ENCODE measurements around the gene C5orf15. TPM values are rescaled to one million over a fixed set of nuclear protein-coding genes. Genes with fewer than 3 reads are reported as not detected.
A peak's percentile ranks its signal among the peaks of the same experiment; 100 is the strongest.
"Not testable (repeated sequence)": the region's sequence is repeated elsewhere in the genome, so short reads cannot be mapped to it uniquely, and the experiment has no call there.

C5orf15 gene
- total and polyA plus RNA-seq, 5 donors: 25.8 to 32.0 (median 29.6) TPM

DNA sequence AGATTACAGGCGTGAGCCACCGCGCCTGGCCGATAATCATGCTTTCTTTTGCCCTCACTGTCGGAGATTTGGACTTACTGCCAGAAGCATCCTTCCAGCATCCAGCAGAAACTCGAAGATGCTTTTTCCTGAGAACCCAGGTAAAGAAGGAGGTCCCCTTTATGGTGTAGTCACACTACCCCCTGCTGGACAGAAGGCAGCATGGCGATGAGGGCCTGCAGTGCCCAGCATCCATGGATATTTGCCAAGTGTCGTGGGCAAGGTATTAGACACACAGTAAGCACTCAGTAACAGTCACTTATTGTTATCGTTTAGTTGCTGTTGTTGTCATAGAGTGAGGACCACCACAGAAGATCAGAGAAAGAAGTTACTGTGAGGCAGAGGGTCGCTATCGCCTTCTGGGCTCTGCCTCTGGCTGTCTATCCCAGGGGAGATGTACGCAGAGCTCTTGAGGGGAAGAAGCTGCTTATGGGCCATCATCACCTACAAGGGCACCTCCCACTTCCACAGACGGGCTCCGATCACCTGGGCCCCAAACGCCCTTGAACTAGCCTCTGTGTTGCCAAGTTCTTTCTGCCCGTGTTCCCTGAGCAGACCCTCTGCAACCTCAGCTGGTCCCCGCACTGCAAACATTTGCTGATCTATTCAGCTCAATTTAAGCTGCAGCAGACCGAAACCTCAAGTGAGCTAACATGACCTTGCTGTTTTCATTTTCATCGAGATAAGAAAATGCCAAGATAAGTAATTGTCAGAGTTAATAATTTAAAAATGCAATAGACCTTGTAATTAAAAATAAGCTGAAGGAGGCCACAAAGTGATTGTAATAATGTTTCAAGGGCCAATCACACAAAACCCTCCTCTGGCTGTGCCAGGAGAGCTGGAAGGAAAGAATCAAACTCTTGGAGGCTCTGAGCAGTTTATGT, 23.9 kb downstream of the C5orf15 start:
- Histone ChIP-seq H3K4me1 (ENCODE audit: control insufficient read depth, insufficient read depth, low read length) (peaks cover 5% of the 10 kb centered on the region), H3K27me3 (ENCODE audit: control insufficient read depth, insufficient read depth) (no peaks in the 10 kb centered on the region), H3K27ac (ENCODE audit: low read length) (no peak overlapping the region), H3K4me3 (ENCODE audit: low read length) (no peak overlapping the region), H3K9me3 (ENCODE audit: control insufficient read depth, low read length) (no peaks in the 10 kb centered on the region)
- 59% methylated on average over 19 of the region's 19 CpGs for WGBS
- ATAC-seq: peak; percentile 37 to 58
- DNase-seq: peak in 1 of 3 donors; percentile 37
- intact Hi-C loops (cut with DNase I): loop anchor here in 2 of 4 donors (5.0 kb wide), 2 partner anchors 517 to 522 kb away; no protein-coding TSS in a partner anchor

DNA sequence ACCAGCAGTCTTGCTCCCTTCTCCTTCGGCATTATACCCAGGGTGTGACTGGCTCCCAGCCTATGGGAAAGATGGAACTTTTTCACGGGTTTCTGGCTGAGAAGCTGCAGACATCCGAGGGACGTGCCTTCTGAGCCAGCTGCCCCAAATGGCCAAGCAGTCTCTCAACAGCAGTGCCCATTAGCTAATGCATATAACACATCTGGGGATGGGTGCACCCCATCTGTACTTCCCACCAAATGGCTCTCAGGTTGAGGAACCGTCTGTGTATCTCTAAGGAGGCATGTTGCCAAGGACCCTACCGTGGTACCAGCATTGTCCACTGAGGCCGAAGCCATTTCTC, 25.0 kb downstream of the C5orf15 start:
- DNase-seq (no peak), ATAC-seq (no peak)
- Histone ChIP-seq H3K4me1 (ENCODE audit: control insufficient read depth, insufficient read depth, low read length) (peaks cover 5% of the 10 kb centered on the region), H3K27ac (ENCODE audit: low read length) (no peak overlapping the region), H3K4me3 (ENCODE audit: low read length) (no peak overlapping the region), H3K27me3 (ENCODE audit: control insufficient read depth, insufficient read depth) (no peaks in the 10 kb centered on the region), H3K9me3 (ENCODE audit: control insufficient read depth, low read length) (no peaks in the 10 kb centered on the region)
- intact Hi-C loops (cut with DNase I): loop anchor here in 2 of 4 donors (5.0 kb wide), 2 partner anchors 516 to 521 kb away; no protein-coding TSS in a partner anchor
- WGBS: 73% methylated on average over 7 of the region's 7 CpGs

DNA sequence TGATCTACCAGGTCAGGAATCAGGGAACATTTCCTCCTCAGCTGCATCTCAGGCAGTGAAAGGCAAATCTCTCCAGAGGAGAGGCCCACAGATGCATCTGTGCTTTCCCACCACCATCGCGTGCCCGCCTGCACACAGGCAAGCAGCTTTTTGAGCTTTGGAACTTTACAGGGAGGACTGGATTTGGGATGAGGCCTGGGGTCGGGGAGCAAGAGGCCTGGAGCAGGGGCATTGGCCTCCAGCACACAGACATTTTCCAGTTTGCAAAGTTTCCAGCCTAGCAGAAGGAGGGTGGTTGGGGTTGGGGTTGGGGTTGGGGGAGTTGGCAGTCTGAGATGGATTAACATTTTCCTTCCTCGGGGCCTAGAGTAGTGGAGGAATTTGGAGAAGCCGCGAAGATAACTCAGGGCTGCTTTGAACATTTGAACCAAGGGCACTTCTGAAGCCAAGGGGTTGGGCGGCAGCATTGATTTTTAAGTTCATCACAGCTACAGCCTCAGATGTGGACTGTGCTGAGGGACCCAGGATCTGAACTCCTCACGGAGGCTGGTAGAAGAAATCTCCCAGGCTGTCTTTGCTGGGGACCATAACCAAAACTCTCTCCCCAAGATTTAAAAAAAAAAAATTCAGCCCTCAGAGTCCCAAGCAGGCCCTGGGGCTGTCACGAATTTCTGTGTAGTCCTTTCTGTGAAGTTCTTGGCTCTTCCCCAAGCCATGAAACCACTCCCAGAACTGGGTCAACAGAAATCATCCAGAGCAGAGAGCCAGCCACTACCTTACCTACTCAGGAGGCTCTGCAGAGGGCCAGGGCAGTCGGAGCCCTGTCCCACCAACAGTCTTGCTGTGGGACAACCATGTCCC, 25.6 kb downstream of the C5orf15 start:
- Histone ChIP-seq H3K9me3 (ENCODE audit: control insufficient read depth, low read length) (no peaks in the 10 kb centered on the region), H3K4me1 (ENCODE audit: control insufficient read depth, insufficient read depth, low read length) (peaks cover 5% of the 10 kb centered on the region), H3K27me3 (ENCODE audit: control insufficient read depth, insufficient read depth) (no peaks in the 10 kb centered on the region), H3K4me3 (ENCODE audit: low read length) (no peak overlapping the region), H3K27ac (ENCODE audit: low read length) (no peak overlapping the region)
- no peak for DNase-seq
- intact Hi-C loops (cut with DNase I): loop anchor here in 2 of 4 donors (5.0 kb wide), 2 partner anchors 516 to 521 kb away; no protein-coding TSS in a partner anchor
- WGBS: 68% methylated on average over 11 of the region's 11 CpGs
- ATAC-seq: peak in 1 of 2 donors; percentile 15

DNA sequence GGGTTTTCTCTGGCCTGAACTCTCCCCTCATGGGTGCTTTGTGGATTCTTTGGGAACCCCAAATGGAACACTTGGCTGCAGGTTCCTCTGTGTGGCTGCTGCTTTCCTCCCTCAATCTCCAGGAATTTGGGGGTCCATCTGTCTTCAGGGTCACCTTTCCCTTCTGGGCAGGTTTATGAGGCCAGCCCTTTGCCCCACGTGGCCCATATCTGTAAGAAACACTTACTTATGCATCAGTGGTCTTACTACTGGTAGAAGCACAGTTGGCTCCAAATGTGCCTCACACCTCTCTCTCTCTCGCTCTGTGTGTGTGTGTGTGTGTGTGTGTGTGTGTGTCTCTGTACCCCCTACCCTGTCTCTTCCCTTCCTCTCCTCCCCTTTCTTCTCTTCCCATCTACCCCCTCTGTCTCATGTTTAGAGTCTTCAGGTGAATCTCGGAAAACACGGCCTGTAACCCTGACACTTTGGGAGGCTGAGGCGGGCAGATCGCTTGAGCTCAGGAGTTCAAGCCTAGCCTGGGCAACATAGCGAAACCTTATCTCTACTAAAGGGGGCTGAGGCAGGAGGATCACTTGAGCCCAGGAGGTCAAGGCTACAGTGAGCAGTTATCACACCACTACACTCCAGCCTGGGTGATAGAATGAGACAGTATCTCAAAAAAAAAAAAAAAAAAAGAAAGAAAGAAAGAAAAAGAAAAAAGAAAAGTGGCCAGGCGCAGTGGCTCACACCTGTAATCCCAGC, 26.8 kb downstream of the C5orf15 start:
- Histone ChIP-seq H3K4me3 (ENCODE audit: low read length) (no peak overlapping the region), H3K27ac (ENCODE audit: low read length) (no peak overlapping the region), H3K4me1 (ENCODE audit: control insufficient read depth, insufficient read depth, low read length) (peaks cover 5% of the 10 kb centered on the region), H3K27me3 (ENCODE audit: control insufficient read depth, insufficient read depth) (no peaks in the 10 kb centered on the region), H3K9me3 (ENCODE audit: control insufficient read depth, low read length) (no peaks in the 10 kb centered on the region)
- 91% methylated on average over 8 of the region's 8 CpGs for WGBS
- DNase-seq (no peak), ATAC-seq (no peak)
- intact Hi-C loops (cut with DNase I): loop anchor here in 2 of 4 donors (5.0 kb wide), 2 partner anchors 514 to 519 kb away; no protein-coding TSS in a partner anchor

DNA sequence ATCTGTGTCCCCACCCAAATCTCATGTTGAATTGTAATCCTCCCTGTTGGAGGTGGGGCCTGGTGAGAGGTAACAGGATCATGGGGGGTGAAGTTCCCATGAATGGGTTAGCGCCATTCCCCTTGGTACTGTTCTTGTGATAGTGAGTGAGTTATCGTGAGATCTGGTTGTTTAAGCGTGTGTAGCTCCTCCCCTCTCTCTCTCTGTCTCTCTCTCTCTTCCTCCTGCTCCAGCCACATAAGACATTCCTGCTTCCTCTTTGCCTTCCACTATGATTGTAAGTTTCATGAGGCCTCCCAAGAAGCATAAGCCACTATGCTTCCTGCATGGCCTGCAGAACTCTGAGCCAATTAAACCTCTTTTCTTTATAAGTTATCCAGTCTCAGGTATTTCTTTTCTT, 28.8 kb downstream of the C5orf15 start:
- DNase-seq: no peak
- WGBS: 94% methylated on average over 3 of the region's 3 CpGs
- intact Hi-C loops (cut with DNase I): loop anchor here in 3 of 4 donors (5.0 to 10.0 kb wide), 3 partner anchors 512 to 517 kb away; no protein-coding TSS in a partner anchor
- ATAC-seq: no peak
- no peak overlapping the region for H3K4me3 ChIP-seq (ENCODE audit: low read length)
- H3K27ac ChIP-seq (ENCODE audit: low read length): no peak overlapping the region
- H3K4me1 ChIP-seq (ENCODE audit: control insufficient read depth, insufficient read depth, low read length): peaks cover 5% of the 10 kb centered on the region
- no peaks in the 10 kb centered on the region for H3K9me3 ChIP-seq (ENCODE audit: control insufficient read depth, low read length)
- H3K27me3 ChIP-seq (ENCODE audit: control insufficient read depth, insufficient read depth): no peaks in the 10 kb centered on the region

DNA sequence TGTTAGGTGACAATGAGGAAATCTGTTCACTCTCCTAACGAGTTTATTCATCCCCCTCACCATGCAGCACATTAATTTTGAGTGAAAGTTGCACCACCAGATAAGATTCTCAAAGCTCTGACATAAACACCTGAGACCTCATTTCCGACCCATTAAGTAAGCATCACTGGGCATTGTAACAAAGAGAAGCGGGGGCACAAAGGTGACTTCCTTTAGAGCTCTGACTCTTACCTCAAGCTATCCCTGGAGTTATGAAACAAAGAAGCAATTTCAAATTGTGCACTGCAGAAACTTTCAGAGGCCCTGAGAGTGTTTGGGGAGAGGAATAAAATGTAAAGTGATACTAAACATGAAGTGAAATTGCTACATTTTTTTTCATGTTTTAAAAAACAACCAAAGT, 29.5 kb downstream of the C5orf15 start:
- Histone ChIP-seq H3K9me3 (ENCODE audit: control insufficient read depth, low read length) (no peaks in the 10 kb centered on the region), H3K4me3 (ENCODE audit: low read length) (no peak overlapping the region), H3K27ac (ENCODE audit: low read length) (no peak overlapping the region), H3K27me3 (ENCODE audit: control insufficient read depth, insufficient read depth) (no peaks in the 10 kb centered on the region), H3K4me1 (ENCODE audit: control insufficient read depth, insufficient read depth, low read length) (peaks cover 5% of the 10 kb centered on the region)
- intact Hi-C loops (cut with DNase I): loop anchor here in 1 of 4 donors (10.0 kb wide), 1 partner anchor 514 kb away; no protein-coding TSS in a partner anchor
- ATAC-seq (no peak), DNase-seq (no peak)
- 85% methylated on average over 3 of the region's 3 CpGs for WGBS

DNA sequence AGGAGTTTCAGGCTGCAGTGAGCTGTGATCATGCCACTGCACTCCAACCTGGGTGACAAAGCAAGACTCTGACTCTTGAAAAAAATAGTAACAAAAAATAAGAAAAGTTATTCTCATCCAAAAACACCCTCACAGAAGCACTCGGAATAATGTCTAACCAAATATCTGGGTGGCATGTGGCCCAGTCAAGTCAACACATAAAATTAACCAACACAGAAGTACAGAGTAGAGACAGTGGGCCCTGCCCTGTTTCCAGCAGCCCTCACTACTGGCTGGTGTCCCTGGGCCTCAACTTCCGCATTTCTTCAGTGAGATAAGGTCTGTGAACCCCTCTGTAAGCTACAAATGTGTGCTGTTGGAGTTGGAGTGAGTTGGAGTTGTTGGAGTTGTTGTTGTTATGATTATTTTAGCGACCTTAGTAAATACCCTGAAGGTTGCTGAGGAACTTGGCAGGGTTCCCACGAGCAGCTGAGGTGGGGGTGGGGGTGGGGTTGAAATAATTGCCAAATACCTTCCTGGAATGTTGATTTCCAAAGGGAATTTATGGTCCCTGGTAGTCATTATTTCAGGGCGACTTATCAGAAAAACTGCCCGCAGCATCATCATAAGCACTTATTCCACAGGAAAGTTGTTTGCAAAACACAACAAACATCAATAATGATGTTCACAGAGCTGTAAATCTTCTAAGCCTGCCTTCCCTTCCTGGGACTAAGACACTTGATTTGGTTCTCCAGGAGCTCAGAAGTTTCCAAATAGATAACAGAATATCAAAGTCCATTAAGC, 30.2 kb downstream of the C5orf15 start:
- peak; percentile 29 to 50 for ATAC-seq
- Histone ChIP-seq H3K9me3 (ENCODE audit: control insufficient read depth, low read length) (no peaks in the 10 kb centered on the region), H3K4me3 (ENCODE audit: low read length) (no peak overlapping the region), H3K27ac (ENCODE audit: low read length) (no peak overlapping the region), H3K4me1 (ENCODE audit: control insufficient read depth, insufficient read depth, low read length) (peaks cover under 1% of the 10 kb centered on the region), H3K27me3 (ENCODE audit: control insufficient read depth, insufficient read depth) (no peaks in the 10 kb centered on the region)
- DNase-seq: no peak
- WGBS: 61% methylated on average over 6 of the region's 6 CpGs
- intact Hi-C loops (cut with DNase I): loop anchor here in 1 of 4 donors (10.0 kb wide), 1 partner anchor 513 kb away; no protein-coding TSS in a partner anchor

DNA sequence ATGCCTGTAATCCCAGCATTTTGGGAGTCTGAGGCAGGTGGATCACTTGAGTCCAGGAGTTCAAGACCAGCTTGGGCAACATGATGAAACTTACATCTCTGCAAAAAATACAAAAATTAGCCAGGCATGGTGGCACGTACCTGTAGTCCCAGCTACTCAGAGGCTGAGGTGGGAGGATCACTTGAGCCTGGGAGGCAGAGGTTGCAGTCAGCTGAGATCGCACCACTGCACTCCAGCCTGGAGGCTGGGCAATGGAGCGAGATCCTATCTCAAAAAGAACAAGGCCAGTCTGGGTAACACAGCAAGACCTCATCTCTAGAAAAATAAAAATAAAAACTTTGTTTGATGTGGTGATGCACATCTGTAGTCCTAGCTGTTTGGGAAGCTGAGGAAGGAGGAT, 30.8 kb downstream of the C5orf15 start:
- H3K4me1 ChIP-seq (ENCODE audit: control insufficient read depth, insufficient read depth, low read length); DNase-seq; H3K27ac ChIP-seq (ENCODE audit: low read length); H3K4me3 ChIP-seq (ENCODE audit: low read length); H3K27me3 ChIP-seq (ENCODE audit: control insufficient read depth, insufficient read depth); ATAC-seq; H3K9me3 ChIP-seq (ENCODE audit: control insufficient read depth, low read length): not testable (repeated sequence)
- intact Hi-C loops (cut with DNase I): loop anchor here in 1 of 4 donors (10.0 kb wide), 1 partner anchor 513 kb away; no protein-coding TSS in a partner anchor
- 97% methylated on average over 3 of the region's 3 CpGs for WGBS

DNA sequence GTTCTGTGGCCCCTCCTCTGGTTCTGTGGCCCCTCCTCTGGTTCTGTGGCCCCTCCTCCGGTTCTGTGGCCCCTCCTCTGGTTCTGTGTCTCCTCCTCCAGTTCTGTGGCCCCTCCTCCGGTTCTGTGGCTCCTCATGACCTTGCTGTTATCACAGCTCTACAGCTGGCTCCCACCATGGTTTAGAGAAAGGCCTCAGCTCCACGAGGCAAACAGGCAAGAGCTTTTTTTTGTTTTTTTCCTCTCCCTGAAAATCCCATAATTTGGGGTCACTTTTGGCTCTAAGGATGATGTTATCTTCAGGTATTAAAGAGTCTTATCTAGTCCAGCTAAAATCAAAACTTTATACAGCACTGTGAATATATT, 31.8 kb downstream of the C5orf15 start:
- intact Hi-C loops (cut with DNase I): loop anchor here in 1 of 4 donors (10.0 kb wide), 1 partner anchor 512 kb away; no protein-coding TSS in a partner anchor
- no peaks in the 10 kb centered on the region for H3K9me3 ChIP-seq (ENCODE audit: control insufficient read depth, low read length)
- H3K27ac ChIP-seq (ENCODE audit: low read length): no peak overlapping the region
- H3K4me1 ChIP-seq (ENCODE audit: control insufficient read depth, insufficient read depth, low read length): no peaks in the 10 kb centered on the region
- H3K4me3 ChIP-seq (ENCODE audit: low read length): no peak overlapping the region
- no peak for DNase-seq
- WGBS: 66% methylated on average over 3 of the region's 3 CpGs
- ATAC-seq: no peak
- no peaks in the 10 kb centered on the region for H3K27me3 ChIP-seq (ENCODE audit: control insufficient read depth, insufficient read depth)
